Heart left ventricle (tissue), 16 donors: ENCODE measurements around the gene OGFOD3. TPM values are rescaled to one million over a fixed set of nuclear protein-coding genes. Genes with fewer than 3 reads are reported as not detected.

ENCODE experiments used
- ATAC-seq, 4 donors: fragments of 200-7000 bp; cut with Tn5 transposase; one replicate each; pipeline ENCODE4 v1.9.1; 2020 to 2022; ENCODE audit warnings: moderate library complexity in 4 of 4, mild to moderate bottlenecking in 3 of 4, moderate number of reproducible peaks in 1 of 4
- DNase-seq, 5 donors: peaks; one replicate each; pipeline ENCODE4 v3.0.0-alpha.2; 2020
- H3K27ac ChIP-seq, 12 donors: fragments of 200-600 bp; sonication (generic) in 4 of 12; one replicate each; pipeline versions ENCODE4 v1.5.0 to v1.8.0; 2016 to 2022; ENCODE audit warnings: mild to moderate bottlenecking in 2 of 12
- H3K27me3 ChIP-seq, 9 donors: fragments of 200-600 bp; sonication (generic) in 2 of 9; one replicate each; pipeline versions ENCODE4 v1.5.1 to v1.8.0; 2016 to 2022; ENCODE audit warnings: mild to moderate bottlenecking in 3 of 9
- H3K36me3 ChIP-seq, 9 donors: fragments of 200-600 bp; sonication (generic) in 2 of 9; one replicate each; pipeline versions ENCODE4 v1.5.0 to v1.8.0; 2018 to 2022; ENCODE audit warnings: mild to moderate bottlenecking in 2 of 9
- H3K4me1 ChIP-seq, 12 donors: fragments of 200-600 bp; sonication (generic) in 4 of 12; one replicate each; pipeline versions ENCODE4 v1.5.0 to v1.8.0; 2016 to 2022; ENCODE audit warnings: mild to moderate bottlenecking in 3 of 12
- H3K4me3 ChIP-seq, 12 donors: fragments of 200-600 bp; sonication (generic) in 4 of 12; one replicate each; pipeline versions ENCODE4 v1.5.0 to v1.8.0; 2017 to 2022; ENCODE audit warnings: mild to moderate bottlenecking in 9 of 12, moderate library complexity in 4 of 12
- H3K9me3 ChIP-seq, 12 donors: fragments of 200-600 bp; sonication (generic) in 4 of 12; one replicate each; pipeline versions ENCODE4 v1.5.0 to v1.8.0; 2016 to 2022; ENCODE audit warnings: mild to moderate bottlenecking in 1 of 12
- POLR2A ChIP-seq, 2 donors: fragments of 450-650 bp; IDR thresholded peaks; one replicate each; pipeline ENCODE4 v1.6.1; 2017; ENCODE audit warnings: antibody characterized with exemption in 2 of 2, mild to moderate bottlenecking in 2 of 2, moderate library complexity in 2 of 2
- WGBS, 4 donors: extraction: QIAGEN DNeasy Blood & Tissue Kit in 2 of 4; methylation state at CpG; one replicate each; pipeline versions ENCODE4 v1.1.5 to v1.1.7; 2013 to 2018; 5-methylcytosine and 5-hydroxymethylcytosine counted together
- intact Hi-C, 10 donors: fragments of 100-400 bp; cut with DNase I; formaldehyde crosslinking; loops; one replicate each; pipeline versions ENCODE4 v1.11.1 to v1.14.2; 2022
- polyA plus RNA-seq, 2 donors: library from polyadenylated mRNA; stranded (reverse); fragments of 200-250 nt; gene quantifications; one replicate each; pipeline ENCODE4 v1.2.3, GENCODE V29; 2013
- total RNA-seq, 9 donors: library from RNA; depleted of rRNA in 2 of 9; stranded (reverse); fragments of >200 nt in 2 of 9; fragmentation: NEBNext Ultra II Directional in 3 of 9; extraction: Animal tissue kit (Norgen Biotek cat#: 25700) in 3 of 9; gene quantifications; one replicate each; pipeline versions ENCODE4 v1.1.0 to v1.2.4, GENCODE V29; 2016 to 2023
- TF ChIP-seq, protein P1 (sequence below), 12 donors: fragments of 200-600 bp; sonication (generic) in 4 of 12; IDR thresholded peaks; one replicate each; pipeline versions ENCODE4 v1.5.0 to v1.8.0; 2018 to 2022; ENCODE audit warnings: antibody characterized with exemption in 12 of 12, mild to moderate bottlenecking in 5 of 12
- donor health status: ischemic (EF 13 %, LVEDD 7.1; RV severe dilation, severe dysfunction).
- donor health status: healthy with polysubstance abuse.
- donor health status: DM: no; HTN: yes; CAD: no.
- donor health status: DM: no; HTN: no; CAD: no.
- donor health status: ischemic (EF 25% LVEDD 6.9; RV normal size, moderate dysfunction).
- donor health status: ischemic (EF 25% LVEDD 5.7; RV mildly dilated, moderate dysfunction).
- donor health status: healthy.
- donor health status: DM: yes; HTN: yes; CAD: no.
- donor health status: ischemic (EF 35%, LVEDD 5.7; RV mildly dilated, moderate dysfunction).
- donor health status: nonischemic (EF 11% LVEDD 7.7; RV severe dilation, severe dysfunction).
- donor health status: DM: yes; HTN: yes; CAD: no.
- donor health status: PGD.
- donor health status: ischemic (EF 29% LVEDD 5.4; RV normal size, mild dysfunction).
- donor health status: nonischemic (EF 23%, LVEDD 6.1; RV moderate dilation, normal function).

The OGFOD3 gene
- total and polyA plus RNA-seq, 11 donors: 22.6 to 38.5 (median 29.3) TPM

DNA sequence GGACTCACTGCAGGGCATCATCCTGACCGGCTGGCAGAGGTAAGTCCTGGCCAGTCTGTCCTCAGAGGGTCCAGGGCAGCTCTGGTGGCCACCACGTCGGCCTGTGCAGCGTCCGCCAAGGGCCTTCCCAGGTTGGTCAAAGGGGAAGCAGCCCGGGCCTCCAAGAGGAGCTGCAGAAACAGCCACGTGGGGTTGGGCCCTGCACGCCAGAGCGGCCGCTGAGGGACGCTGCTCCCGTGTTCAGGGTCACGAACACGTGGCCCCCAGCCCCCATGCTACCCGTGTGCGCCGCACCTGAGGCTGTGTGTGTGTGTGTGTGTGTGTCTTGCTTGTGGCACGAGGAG is 18.9 kb upstream of the OGFOD3 start:
- peaks cover 0 to 42% (median 16%) of the 10 kb centered on the region in 9 donors for H3K36me3 ChIP-seq
- no peak overlapping the region for H3K27ac ChIP-seq
- TF ChIP-seq, protein P1, sequence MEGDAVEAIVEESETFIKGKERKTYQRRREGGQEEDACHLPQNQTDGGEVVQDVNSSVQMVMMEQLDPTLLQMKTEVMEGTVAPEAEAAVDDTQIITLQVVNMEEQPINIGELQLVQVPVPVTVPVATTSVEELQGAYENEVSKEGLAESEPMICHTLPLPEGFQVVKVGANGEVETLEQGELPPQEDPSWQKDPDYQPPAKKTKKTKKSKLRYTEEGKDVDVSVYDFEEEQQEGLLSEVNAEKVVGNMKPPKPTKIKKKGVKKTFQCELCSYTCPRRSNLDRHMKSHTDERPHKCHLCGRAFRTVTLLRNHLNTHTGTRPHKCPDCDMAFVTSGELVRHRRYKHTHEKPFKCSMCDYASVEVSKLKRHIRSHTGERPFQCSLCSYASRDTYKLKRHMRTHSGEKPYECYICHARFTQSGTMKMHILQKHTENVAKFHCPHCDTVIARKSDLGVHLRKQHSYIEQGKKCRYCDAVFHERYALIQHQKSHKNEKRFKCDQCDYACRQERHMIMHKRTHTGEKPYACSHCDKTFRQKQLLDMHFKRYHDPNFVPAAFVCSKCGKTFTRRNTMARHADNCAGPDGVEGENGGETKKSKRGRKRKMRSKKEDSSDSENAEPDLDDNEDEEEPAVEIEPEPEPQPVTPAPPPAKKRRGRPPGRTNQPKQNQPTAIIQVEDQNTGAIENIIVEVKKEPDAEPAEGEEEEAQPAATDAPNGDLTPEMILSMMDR (IDR thresholded peaks at IDR 0.05): no peak
- TF ChIP-seq POLR2A (IDR thresholded peaks at IDR 0.05): no peak
- no peaks in the 10 kb centered on the region for H3K9me3 ChIP-seq
- no peak for ATAC-seq
- 93 to 100% (median 95%) methylated on average over 6 to 18 of the region's 18 CpGs for WGBS, 4 donors
- DNase-seq: no peak
- peaks cover 0 to 28% (median 0%) of the 10 kb centered on the region in 12 donors for H3K4me1 ChIP-seq
- no peak overlapping the region for H3K4me3 ChIP-seq
- H3K27me3 ChIP-seq: no peaks in the 10 kb centered on the region
- intact Hi-C loops: no loop called here

GRCh38 chr17:82436601-82437324 is 18.4 kb upstream of the OGFOD3 start:
- peaks cover 0 to 37% (median 13%) of the 10 kb centered on the region in 9 donors for H3K36me3 ChIP-seq
- no peak overlapping the region for H3K4me3 ChIP-seq
- intact Hi-C loops: no loop called here
- no peaks in the 10 kb centered on the region for H3K9me3 ChIP-seq
- no peaks in the 10 kb centered on the region for H3K27me3 ChIP-seq
- no peak for DNase-seq
- no peak for TF ChIP-seq POLR2A (IDR thresholded peaks at IDR 0.05)
- TF ChIP-seq, protein P1 (IDR thresholded peaks at IDR 0.05): no peak
- 83 to 94% (median 94%) methylated on average over 18 to 36 of the region's 36 CpGs for WGBS, 4 donors
- no peak overlapping the region for H3K27ac ChIP-seq
- peaks cover 0 to 28% (median 0%) of the 10 kb centered on the region in 12 donors for H3K4me1 ChIP-seq
- no peak for ATAC-seq

- WGBS, 4 donors: 91 to 96% (median 93%) methylated on average over 23 to 43 of the region's 43 CpGs
- Histone ChIP-seq H3K4me3 (no peak overlapping the region), H3K36me3 (peaks cover 0 to 37% (median 13%) of the 10 kb centered on the region in 9 donors), H3K4me1 (peaks cover 0 to 23% (median 0%) of the 10 kb centered on the region in 12 donors), H3K9me3 (no peaks in the 10 kb centered on the region), H3K27me3 (no peaks in the 10 kb centered on the region), H3K27ac (no peak overlapping the region)
- DNase-seq (no peak), ATAC-seq (no peak)
- intact Hi-C loops: no loop called here
- TF ChIP-seq POLR2A (IDR thresholded peaks at IDR 0.05): no peak
- TF ChIP-seq, protein P1 (IDR thresholded peaks at IDR 0.05): no peak
Observed at GRCh38 chr17:82435601-82436583, 17.5 kb upstream of the OGFOD3 start.

GRCh38 chr17:82435103-82435502 is 16.7 kb upstream of the OGFOD3 start:
- intact Hi-C loops: no loop called here
- Histone ChIP-seq H3K27me3 (no peaks in the 10 kb centered on the region), H3K36me3 (peaks cover 0 to 43% (median 15%) of the 10 kb centered on the region in 9 donors), H3K4me3 (no peak overlapping the region), H3K4me1 (peaks cover 0 to 15% (median 0%) of the 10 kb centered on the region in 12 donors), H3K9me3 (no peaks in the 10 kb centered on the region), H3K27ac (no peak overlapping the region)
- DNase-seq: peak in 1 of 5 donors; percentile 44
- no peak for TF ChIP-seq POLR2A (IDR thresholded peaks at IDR 0.05)
- TF ChIP-seq, protein P1 (IDR thresholded peaks at IDR 0.05): no peak
- no peak for ATAC-seq
- 91 to 99% (median 93%) methylated on average over 11 to 12 of the region's 12 CpGs for WGBS, 4 donors
